ENCODE measurements around the gene CENPE. TPM values are rescaled to one million over a fixed set of nuclear protein-coding genes. Genes with fewer than 3 reads are reported as not detected.
A peak's percentile ranks its signal among the peaks of the same experiment; 100 is the strongest.
"Not testable (repeated sequence)": the region's sequence is repeated elsewhere in the genome, so short reads cannot be mapped to it uniquely, and the experiment has no call there.

The CENPE gene
- 9.3 TPM for polyA plus RNA-seq (2012; ENCODE audit: missing spikeins)

- TF ChIP-seq TAF1 (IDR thresholded peaks at IDR 0.05; ENCODE audit: borderline replicate concordance, low read depth, low read length) (no peak), POLR2AphosphoS5 (IDR thresholded peaks at IDR 0.05; ENCODE audit: low read depth, low read length) (peak; percentile 49; the same call in 1 of the 2 replicates), POLR2A (IDR thresholded peaks at IDR 0.05; ENCODE audit: low read depth, low read length) (peak; percentile 58; the same call in 1 of the 2 replicates)
- peak; percentile 95 for FAIRE-seq
- DNase-seq (ENCODE audit: insufficient read length) = peak; percentile 46
Observed at GRCh38 chr4:103198111-103198765, at the start of gene CENPE. TSS of gene CENPE (minus strand) at chr4:103198343. CDS start at chr4:103198319, 24 bp downstream.

- FAIRE-seq (no peak), DNase-seq (ENCODE audit: insufficient read length) (no peak)
- no peak for TF ChIP-seq TAF1 (IDR thresholded peaks at IDR 0.05; ENCODE audit: borderline replicate concordance, low read depth, low read length)
- TF ChIP-seq POLR2AphosphoS5 (IDR thresholded peaks at IDR 0.05; ENCODE audit: low read depth, low read length) = no peak
- no peak for TF ChIP-seq POLR2A (IDR thresholded peaks at IDR 0.05; ENCODE audit: low read depth, low read length)
Observed at GRCh38 chr4:103244251-103244650, 46.1 kb upstream of the CENPE start.

- not testable (repeated sequence) for DNase-seq (ENCODE audit: insufficient read length); FAIRE-seq
Observed at GRCh38 chr4:103230938-103231337, 32.8 kb upstream of the CENPE start.

GRCh38 chr4:103223556-103223955 is 25.4 kb upstream of the CENPE start:
- DNase-seq (ENCODE audit: insufficient read length); FAIRE-seq: not testable (repeated sequence)

GRCh38 chr4:103207673-103208072 is 9.5 kb upstream of the CENPE start:
- TF ChIP-seq TAF1 (IDR thresholded peaks at IDR 0.05; ENCODE audit: borderline replicate concordance, low read depth, low read length) = no peak
- no peak for TF ChIP-seq POLR2A (IDR thresholded peaks at IDR 0.05; ENCODE audit: low read depth, low read length)
- no peak for TF ChIP-seq POLR2AphosphoS5 (IDR thresholded peaks at IDR 0.05; ENCODE audit: low read depth, low read length)
- no peak for DNase-seq (ENCODE audit: insufficient read length)
- no peak for FAIRE-seq

- DNase-seq (ENCODE audit: insufficient read length) = no peak
- FAIRE-seq = no peak
Observed at GRCh38 chr4:103204111-103204510, 6.0 kb upstream of the CENPE start.

GRCh38 chr4:103201724-103202123 is 3.6 kb upstream of the CENPE start:
- FAIRE-seq = no peak
- TF ChIP-seq POLR2A (IDR thresholded peaks at IDR 0.05; ENCODE audit: low read depth, low read length) (no peak), POLR2AphosphoS5 (IDR thresholded peaks at IDR 0.05; ENCODE audit: low read depth, low read length) (no peak), TAF1 (IDR thresholded peaks at IDR 0.05; ENCODE audit: borderline replicate concordance, low read depth, low read length) (no peak)
- no peak for DNase-seq (ENCODE audit: insufficient read length)

More at GRCh38 chr4:103204111-103204510, 6.0 kb upstream of the CENPE start:
- TF ChIP-seq TAF1 (IDR thresholded peaks at IDR 0.05; ENCODE audit: borderline replicate concordance, low read depth, low read length) (no peak), POLR2A (IDR thresholded peaks at IDR 0.05; ENCODE audit: low read depth, low read length) (no peak), POLR2AphosphoS5 (IDR thresholded peaks at IDR 0.05; ENCODE audit: low read depth, low read length) (no peak)

- FAIRE-seq (no peak), DNase-seq (ENCODE audit: insufficient read length) (no peak)
- TF ChIP-seq POLR2A (IDR thresholded peaks at IDR 0.05; ENCODE audit: low read depth, low read length) (no peak), TAF1 (IDR thresholded peaks at IDR 0.05; ENCODE audit: borderline replicate concordance, low read depth, low read length) (no peak), POLR2AphosphoS5 (IDR thresholded peaks at IDR 0.05; ENCODE audit: low read depth, low read length) (no peak)
Observed at GRCh38 chr4:103201253-103201652, 3.1 kb upstream of the CENPE start.

GRCh38 chr4:103199009-103199408 is 866 bp upstream of the CENPE start:
- TF ChIP-seq POLR2A (IDR thresholded peaks at IDR 0.05; ENCODE audit: low read depth, low read length) = no peak
- no peak for TF ChIP-seq POLR2AphosphoS5 (IDR thresholded peaks at IDR 0.05; ENCODE audit: low read depth, low read length)
- FAIRE-seq = no peak
- no peak for DNase-seq (ENCODE audit: insufficient read length)

GRCh38 chr4:103197765-103198110 is 405 bp downstream of the CENPE start:
- no peak for FAIRE-seq
- peak; percentile 2 for DNase-seq (ENCODE audit: insufficient read length)
- no peak for TF ChIP-seq POLR2AphosphoS5 (IDR thresholded peaks at IDR 0.05; ENCODE audit: low read depth, low read length)
- no peak for TF ChIP-seq TAF1 (IDR thresholded peaks at IDR 0.05; ENCODE audit: borderline replicate concordance, low read depth, low read length)
- TF ChIP-seq POLR2A (IDR thresholded peaks at IDR 0.05; ENCODE audit: low read depth, low read length) = no peak

- no peak for TF ChIP-seq POLR2A (IDR thresholded peaks at IDR 0.05; ENCODE audit: low read depth, low read length)
- TF ChIP-seq POLR2AphosphoS5 (IDR thresholded peaks at IDR 0.05; ENCODE audit: low read depth, low read length) = no peak
- no peak for TF ChIP-seq TAF1 (IDR thresholded peaks at IDR 0.05; ENCODE audit: borderline replicate concordance, low read depth, low read length)
- FAIRE-seq = no peak
- no peak for DNase-seq (ENCODE audit: insufficient read length)
Observed at GRCh38 chr4:103193457-103193856, 4.7 kb downstream of the CENPE start.

- FAIRE-seq = no peak
Observed at GRCh38 chr4:103171006-103171405, 27.1 kb downstream of the CENPE start.

GRCh38 chr4:103169750-103170149 is 28.4 kb downstream of the CENPE start:
- not testable (repeated sequence) for DNase-seq (ENCODE audit: insufficient read length)

More at GRCh38 chr4:103171006-103171405, 27.1 kb downstream of the CENPE start:
- DNase-seq (ENCODE audit: insufficient read length) = no peak
- TF ChIP-seq TAF1 (IDR thresholded peaks at IDR 0.05; ENCODE audit: borderline replicate concordance, low read depth, low read length) = no peak
- no peak for TF ChIP-seq POLR2AphosphoS5 (IDR thresholded peaks at IDR 0.05; ENCODE audit: low read depth, low read length)
- no peak for TF ChIP-seq POLR2A (IDR thresholded peaks at IDR 0.05; ENCODE audit: low read depth, low read length)

More at GRCh38 chr4:103169750-103170149, 28.4 kb downstream of the CENPE start:
- FAIRE-seq = not testable (repeated sequence)
